HT-29 (cell line): ENCODE results near the gene FFAR4. TPM values are rescaled to one million over a fixed set of nuclear protein-coding genes. Genes with fewer than 3 reads are reported as not detected.
"Not testable (repeated sequence)": the region's sequence is repeated elsewhere in the genome, so short reads cannot be mapped to it uniquely, and the experiment has no call there.

Experiments used
- DNase-seq: peaks from one replicate; pipeline ENCODE4 v3.0.0-alpha.2; 2015; ENCODE audit warnings: low spot score
- total RNA-seq: library from RNA; depleted of rRNA; stranded (reverse); fragments of >200 nt; shearing (Covaris generic); gene quantifications from 2 replicates; pipeline ENCODE4 v1.2.3, GENCODE V29; 2014; rRNA removed

The FFAR4 gene
- 88.1 and 97.9 TPM in 2 replicates for total RNA-seq

- DNase-seq: peak; percentile 92
Observed at GRCh38 chr10:93566435-93567276, at the start of gene FFAR4. Gene FFAR4, plus strand, starts transcription at chr10:93566665. Its CDS starts 56 bp downstream, at chr10:93566721.

GRCh38 chr10:93518531-93518930 lies 47.9 kb upstream of the FFAR4 start:
- DNase-seq: no peak

DNA sequence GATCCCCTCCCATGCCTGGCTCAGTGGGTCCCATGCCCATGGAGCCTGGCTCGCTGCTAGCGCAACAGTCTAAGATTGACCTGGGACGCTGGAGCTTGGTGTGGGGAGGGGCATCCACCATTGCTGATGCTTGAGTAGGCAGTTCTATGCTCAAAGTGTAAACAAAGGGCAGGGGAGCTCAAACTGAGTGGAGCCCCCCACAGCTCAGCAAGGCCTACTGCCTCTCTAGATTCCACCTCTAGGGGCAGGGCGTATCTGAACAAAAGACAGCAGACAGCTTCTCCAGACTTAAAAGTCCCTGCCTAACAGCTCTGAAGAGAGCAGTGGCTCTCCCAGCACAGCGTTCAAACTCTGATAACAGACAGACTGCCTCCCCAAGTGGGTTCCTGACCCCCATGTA lies 31.2 kb upstream of the FFAR4 start:
- DNase-seq: no peak

DNA sequence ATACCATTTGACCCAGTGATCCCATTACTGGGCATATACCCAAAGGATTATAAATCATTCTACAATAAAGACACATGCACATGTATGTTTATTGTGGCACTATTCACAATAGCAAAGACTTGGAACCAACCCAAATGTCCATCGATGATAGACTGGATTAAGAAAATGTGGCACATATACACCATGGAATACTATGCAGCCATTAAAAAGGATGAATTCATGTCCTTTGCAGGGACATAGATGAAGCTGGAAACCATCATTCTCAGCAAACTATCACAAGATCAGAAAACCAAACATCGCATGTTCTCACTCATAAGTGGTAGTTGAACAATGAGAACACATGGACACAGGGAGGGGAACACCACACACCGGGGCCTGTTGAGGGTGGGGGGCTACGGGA lies 25.6 kb upstream of the FFAR4 start:
- DNase-seq: not testable (repeated sequence)

DNA sequence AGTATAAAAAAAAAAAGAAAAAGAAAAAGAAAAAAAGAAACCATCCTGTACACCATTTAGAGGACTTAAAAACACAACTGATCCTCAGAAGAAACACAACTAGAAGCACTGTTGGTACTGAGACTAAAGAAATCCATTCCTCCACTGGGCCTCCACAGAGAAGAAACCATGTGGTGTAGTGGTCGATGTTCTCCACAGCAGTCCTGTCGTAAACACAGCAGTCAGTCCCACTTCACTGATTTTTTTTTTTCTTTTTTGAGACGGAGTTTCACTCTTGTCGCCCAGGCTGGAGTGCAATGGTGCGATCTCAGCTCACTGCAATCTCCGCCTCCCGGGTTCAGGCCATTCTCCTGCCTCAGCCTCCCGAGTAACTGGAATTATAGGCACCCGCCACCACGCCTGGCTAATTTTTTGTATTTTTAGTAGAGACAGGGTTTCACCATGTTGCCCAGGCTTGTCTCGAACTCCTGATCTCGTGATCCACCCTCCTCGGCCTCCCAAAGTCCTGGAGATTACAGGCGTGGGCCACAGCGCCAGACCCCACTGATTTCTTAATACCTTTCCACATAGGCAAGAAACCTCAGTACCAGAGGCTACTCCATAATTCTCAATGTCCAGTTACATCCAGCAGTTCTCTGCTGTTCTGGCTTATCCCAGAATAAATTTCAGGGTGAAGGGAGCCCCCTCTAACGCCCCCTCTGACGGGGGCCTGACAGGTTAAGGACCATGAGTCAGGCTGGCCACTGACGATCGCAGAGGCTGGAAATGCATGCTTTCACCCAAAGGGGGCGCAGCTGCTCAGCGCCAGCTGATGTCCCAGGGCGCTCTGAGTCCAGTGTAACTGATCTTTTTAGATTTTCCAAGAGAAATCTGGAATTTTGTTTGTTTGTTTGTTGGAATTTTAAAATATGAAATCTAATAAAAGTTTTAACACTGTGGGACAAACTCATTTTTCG lies 24.8 kb upstream of the FFAR4 start:
- peak; percentile 92 for DNase-seq

DNA sequence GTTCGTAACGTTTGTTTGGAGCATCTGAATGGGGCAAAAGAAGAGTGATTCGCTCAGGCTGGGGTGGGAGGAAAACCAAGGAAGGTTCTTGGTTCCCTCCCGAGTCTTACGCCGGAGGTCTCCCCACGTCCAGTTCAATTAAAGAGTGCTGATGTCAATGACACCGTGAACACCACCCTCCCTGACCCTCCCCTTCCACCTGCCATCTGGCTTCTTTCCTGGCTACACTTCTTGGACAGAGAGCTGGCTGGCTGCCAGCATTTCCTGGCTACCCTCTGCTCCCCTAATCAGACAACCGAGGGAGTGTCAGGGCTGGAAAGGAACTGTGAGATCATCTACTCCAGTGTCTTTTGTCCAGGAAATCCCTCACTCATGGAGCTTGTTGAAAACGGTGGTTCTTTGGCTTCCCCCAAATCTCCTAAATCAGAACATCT lies 24.1 kb upstream of the FFAR4 start:
- DNase-seq: peak; percentile 89

GRCh38 chr10:93546995-93547394 lies 19.5 kb upstream of the FFAR4 start:
- not testable (repeated sequence) for DNase-seq

GRCh38 chr10:93547522-93547921 lies 18.9 kb upstream of the FFAR4 start:
- no peak for DNase-seq

DNA sequence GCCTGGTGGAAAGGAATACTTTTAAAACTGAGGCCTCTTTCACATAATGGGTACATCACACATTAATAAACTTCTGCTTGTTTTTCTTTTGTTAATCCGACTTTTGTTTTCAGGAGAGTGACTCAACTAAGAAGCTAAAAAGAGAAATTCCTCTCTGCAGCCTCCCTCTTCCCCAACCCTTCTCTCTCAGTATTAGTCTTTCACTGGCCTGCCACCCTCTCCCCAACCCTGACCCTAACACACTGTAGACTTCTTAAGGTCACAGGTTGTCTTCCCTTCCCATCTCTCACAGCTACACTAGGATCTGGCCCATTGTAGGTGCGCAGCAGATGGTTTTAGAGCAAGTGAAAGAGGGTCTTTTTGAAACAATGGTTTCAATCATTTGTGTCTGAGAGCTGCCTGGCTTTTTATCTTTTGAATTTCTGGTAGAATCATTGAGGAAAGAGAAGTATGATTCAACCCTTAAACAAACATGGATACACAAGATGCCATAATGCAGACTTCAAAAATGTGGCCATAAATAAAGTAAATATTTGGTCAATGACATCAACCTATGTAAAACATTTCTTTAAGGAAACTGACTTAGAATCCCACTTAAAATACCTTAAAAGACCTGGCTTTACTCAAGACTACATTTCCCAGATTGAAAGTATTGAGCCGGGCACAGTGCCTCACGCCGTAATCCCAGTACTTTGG lies 17.9 kb upstream of the FFAR4 start:
- DNase-seq: peak; percentile 69

GRCh38 chr10:93550606-93551005 lies 15.9 kb upstream of the FFAR4 start:
- no peak for DNase-seq

DNA sequence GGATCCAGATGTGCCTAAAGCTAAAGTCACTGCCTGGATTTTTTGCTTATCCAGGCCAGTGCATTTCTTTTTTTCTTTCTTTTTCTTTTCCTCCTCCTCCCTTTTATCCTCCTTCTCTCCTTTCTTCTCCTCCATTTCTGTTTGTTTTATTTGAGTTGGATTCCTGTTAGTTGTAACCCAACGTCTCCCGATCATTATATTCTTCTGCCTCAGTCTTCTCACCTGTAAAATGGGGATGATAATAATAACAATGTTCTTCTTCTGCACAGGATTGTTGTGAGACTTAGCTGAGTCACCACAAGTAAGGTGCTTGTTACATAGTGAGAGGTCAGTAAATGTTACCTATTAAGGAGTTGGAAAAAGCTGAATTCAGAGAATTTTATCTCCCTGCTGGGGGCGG lies 13.7 kb upstream of the FFAR4 start:
- DNase-seq: no peak

DNA sequence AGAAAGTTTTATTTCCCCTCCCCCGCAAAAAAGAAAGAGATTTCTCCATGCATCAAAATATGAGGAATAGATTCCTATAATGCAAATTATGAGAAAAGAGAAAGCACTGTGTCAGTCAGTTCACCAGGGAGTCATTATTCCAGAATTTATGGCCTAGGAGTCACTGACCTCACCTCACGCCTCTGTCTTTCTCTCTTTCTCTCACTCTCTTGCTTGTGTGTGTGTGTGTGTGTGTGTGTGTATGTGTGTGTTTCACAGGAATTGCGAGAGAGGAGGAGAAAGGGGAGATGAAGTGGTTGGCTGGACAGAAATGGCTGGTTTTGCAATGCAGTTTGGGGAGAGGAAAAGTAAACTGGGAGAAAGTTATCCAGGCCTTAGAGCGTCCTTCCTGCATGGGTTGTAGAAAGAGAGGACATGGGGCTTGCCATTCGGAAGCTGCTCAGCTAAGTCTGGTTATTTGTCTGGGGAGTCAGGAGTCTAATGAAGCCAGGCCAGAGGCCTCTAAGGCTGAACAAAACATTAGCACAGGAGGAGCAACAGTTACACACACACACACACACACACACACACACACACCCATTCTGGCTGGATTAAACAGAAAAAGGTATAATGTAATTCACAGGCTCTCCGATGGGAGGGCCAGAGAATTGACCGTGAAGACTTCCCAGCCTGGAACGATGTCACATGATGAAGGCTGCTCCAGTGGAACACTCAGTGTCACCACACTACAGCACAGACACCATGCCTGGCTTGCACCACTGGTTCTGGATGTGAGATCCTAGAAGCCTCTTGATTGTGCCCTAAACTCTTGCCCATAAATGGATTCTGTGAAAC lies 12.8 kb upstream of the FFAR4 start:
- DNase-seq: no peak

DNA sequence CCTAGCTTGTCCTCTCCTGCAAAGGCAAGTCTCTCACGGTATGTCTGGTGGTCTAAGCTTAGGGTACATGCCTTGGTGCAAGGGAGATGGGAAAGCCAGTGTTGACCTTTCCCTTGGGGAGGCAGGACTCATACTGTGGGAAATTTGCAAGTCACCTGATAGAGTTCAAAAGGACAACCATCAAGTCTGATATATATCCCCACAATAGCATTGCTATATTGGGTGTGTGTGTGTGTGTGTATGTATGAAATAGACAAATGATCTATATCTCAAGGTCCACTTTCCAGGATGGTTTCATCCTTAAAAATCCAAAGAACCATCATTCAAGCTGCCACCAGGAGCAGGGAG lies 12.2 kb upstream of the FFAR4 start:
- DNase-seq: no peak

DNA sequence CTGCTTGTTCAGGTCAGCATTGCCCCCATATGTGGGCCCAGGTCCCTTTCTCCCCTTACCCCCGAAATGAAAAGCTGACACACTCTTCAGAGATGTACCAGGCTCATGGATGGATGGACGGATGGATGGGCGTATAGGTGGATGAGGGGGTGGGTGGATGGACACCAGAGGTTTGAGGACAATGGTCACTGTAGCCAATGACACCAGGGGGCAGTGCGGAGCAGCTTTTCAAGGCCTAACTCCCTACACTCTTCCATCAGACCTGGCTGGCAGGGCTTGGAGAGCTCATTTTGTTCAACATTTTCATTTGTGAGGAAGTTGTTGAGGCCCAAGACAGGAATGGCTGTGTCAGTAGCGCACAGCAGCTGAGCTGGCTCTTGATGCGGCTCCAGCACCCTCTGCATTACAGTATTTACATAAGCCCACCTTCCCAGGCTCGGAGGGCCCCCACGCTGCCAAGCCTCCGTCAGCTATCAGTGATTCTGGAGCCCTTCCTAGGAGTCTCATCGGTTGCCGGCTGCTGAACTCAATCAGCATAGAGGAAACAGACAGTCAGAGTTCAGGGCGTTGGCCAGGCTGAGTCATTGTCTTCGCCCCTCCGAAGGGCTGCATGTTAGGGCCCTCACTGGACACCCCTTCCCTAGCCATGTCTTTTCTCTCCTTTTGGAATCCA lies 11.6 kb upstream of the FFAR4 start:
- peak; percentile 98 for DNase-seq

DNA sequence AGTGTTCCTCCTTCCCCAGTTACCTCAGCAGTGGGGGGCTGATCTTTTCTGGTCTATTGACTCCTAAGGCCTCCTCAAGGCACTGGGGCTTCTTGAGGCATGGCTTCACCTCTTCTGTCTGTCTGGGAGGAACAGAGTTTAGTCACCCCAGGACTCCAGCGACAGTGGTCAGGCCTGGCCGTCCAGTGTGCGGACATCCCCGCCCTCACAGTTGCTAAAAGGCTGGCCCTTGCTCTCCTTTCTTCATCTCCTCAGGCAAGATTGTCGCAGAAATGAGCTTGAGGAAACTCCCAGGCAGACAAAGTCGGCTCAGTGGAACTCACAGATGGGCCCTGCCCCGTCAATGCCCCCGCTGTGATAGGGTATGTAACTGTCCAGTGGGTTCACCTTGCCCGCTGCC lies 7.0 kb upstream of the FFAR4 start:
- no peak for DNase-seq

DNA sequence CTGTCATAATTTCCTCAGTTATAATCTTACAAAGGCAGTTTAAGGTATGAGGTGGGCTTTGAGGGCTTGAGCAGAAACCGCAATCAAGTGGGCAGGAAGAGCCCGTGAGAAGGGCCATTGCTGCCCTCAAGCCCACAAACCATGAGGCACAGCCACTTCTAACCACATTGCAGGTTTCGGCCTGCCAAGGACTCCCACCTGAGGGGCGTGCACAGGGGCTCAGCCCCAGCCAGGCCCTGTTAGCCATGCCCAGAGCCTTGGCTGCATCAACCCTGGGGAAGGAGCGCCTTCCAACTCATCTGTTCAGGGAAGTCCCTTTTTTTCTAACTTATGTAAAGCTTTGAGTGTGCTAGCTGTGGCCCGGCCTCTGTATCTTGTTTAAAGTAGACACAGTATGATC lies 5.9 kb upstream of the FFAR4 start:
- no peak for DNase-seq

- DNase-seq: no peak
Observed at GRCh38 chr10:93565446-93565845, 1.0 kb upstream of the FFAR4 start.

- DNase-seq: no peak
Observed at GRCh38 chr10:93567277-93568104, 1.0 kb downstream of the FFAR4 start.

GRCh38 chr10:93568105-93568390 lies 1.6 kb downstream of the FFAR4 start:
- peak; percentile 61 for DNase-seq

GRCh38 chr10:93570383-93570782 lies 3.9 kb downstream of the FFAR4 start:
- DNase-seq: no peak
